Measurements from ENCODE around the gene ADGRG6.

DNA sequence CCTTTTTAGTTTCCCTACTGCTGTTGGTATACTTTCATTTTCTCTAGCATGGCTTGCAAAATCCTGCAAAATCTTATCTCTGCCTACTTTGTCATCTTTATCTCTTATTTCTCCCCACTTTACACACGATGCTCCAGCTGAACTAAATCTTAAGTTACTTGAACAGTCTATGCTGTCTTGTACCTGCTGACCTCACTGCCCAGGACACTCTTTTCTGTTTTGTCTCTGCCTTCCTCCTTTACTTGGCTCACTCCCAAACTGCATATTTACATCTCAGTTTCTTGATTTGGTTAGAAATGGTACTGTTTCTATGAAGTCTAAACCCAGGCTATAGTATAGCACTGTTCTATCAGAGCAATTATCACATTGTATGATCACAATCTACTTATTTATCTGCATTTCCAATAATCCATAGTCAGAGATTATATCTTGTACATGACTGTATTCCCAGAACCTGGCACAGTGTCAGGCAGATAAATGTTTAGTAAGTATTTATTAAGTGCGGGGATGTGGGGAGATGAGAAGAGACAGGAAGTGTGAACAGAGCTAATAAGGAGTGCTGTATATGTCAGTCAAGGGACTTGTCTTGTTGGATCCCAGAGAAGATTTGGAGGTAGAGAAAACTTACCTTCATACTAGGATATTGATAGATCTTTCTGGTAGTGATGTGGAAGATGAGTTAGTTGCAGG lies 57.6 kb downstream of the ADGRG6 start:
- TF ChIP-seq ZNF274 (IDR thresholded peaks at IDR 0.05; ENCODE audit: low read depth, low read length) (no peak), YY1 (IDR thresholded peaks at IDR 0.05; ENCODE audit: insufficient read depth, insufficient read length) (no peak)

Measured in NT2/D1 (cell line).